HEK293T (cell line): ENCODE measurements around the gene KRTAP2-3.
"Not testable (repeated sequence)": the region's sequence is repeated elsewhere in the genome, so short reads cannot be mapped to it uniquely, and the experiment has no call there.

ENCODE experiments used
- FOXA1 ChIP-seq: fragments of 450-650 bp; IDR thresholded peaks from 2 replicates; pipeline ENCODE4 v1.6.1; 2016; ENCODE audit warnings: mild to moderate bottlenecking
- FOXK2 ChIP-seq: fragments of 450-650 bp; IDR thresholded peaks from 2 replicates; pipeline ENCODE4 v1.6.1; 2016; ENCODE audit warnings: mild to moderate bottlenecking
- SUZ12 ChIP-seq: fragments of 450-650 bp; IDR thresholded peaks from 2 replicates; pipeline ENCODE4 v1.6.1; 2016; ENCODE audit warnings: mild to moderate bottlenecking
- ZNF384 ChIP-seq: fragments of 450-650 bp; IDR thresholded peaks from 2 replicates; pipeline ENCODE4 v1.6.1; 2016

GRCh38 chr17:41083427-41083826 lies 23.5 kb upstream of the KRTAP2-3 start:
- not testable (repeated sequence) for TF ChIP-seq ZNF384, FOXA1, SUZ12, FOXK2
